HCT116 (cell line): ENCODE data around the gene MNAT1. TPM values are rescaled to one million over a fixed set of nuclear protein-coding genes. Genes with fewer than 3 reads are reported as not detected.

Experiments
- ATAC-seq: fragments of 200-7000 bp; cut with Tn5 transposase; 2 replicates; pipeline ENCODE4 v1.9.1; 2020; ENCODE audit warnings: mild to moderate bottlenecking, moderate library complexity
- BruUV-seq: library from RNA; stranded (reverse); fragments of 400-500 nt; replicated peaks from 2 replicates; lab custom pipeline; 2021; lab: Mats Ljungman, UMichigan
- CTCF ChIA-PET: fragments of 300-600 bp; sonication (Branson Sonifier 250); formaldehyde crosslinking; loops from one replicate; lab custom pipeline; 2021; ENCODE audit warnings: antibody characterized with exemption; lab: Charles Lee
- POLR2A ChIA-PET: fragments of 300-600, 350-600 bp; sonication (Branson Sonifier 250); formaldehyde crosslinking; loops from one replicate; lab custom pipeline; 2021; ENCODE audit warnings: antibody characterized with exemption; lab: Charles Lee
- RAD21 ChIA-PET, 2 experiments: fragments of 300-600 bp; sonication (Branson Sonifier 250); formaldehyde crosslinking; loops; one replicate each; lab custom pipeline; 2023; ENCODE audit warnings: low total read pairs in 2 of 2; ENCODE audit not compliant: uncharacterized antibody in 2 of 2, unreplicated experiment in 2 of 2, low non-redundant PET in 1 of 2; lab: Charles Lee
- DNase-seq: peaks from one replicate; pipeline ENCODE4 v3.0.0-alpha.2; 2010; ENCODE audit warnings: low read depth, low spot score
- H2AFZ ChIP-seq: fragments of 200-600 bp; shearing (Covaris generic), sonication (generic); 2 replicates; pipeline ENCODE4 v1.6.1; 2017; ENCODE audit warnings: low read depth, mixed run types, mixed read lengths, antibody characterized with exemption, low read length; ENCODE audit not compliant: poor library complexity, severe bottlenecking
- H3K27ac ChIP-seq: 2 replicates; pipeline ENCODE4 v1.5.1; 2012; ENCODE audit warnings: low read depth, low read length
- H3K27me3 ChIP-seq: fragments of 200-600 bp; sonication (generic); 2 replicates; pipeline ENCODE4 v1.6.1; 2016; ENCODE audit warnings: mixed run types, low read length, mixed read lengths; ENCODE audit not compliant: insufficient read depth
- H3K36me3 ChIP-seq, 2 experiments: fragments of 200-500 bp in 1 of 2; fragments of 200-600 bp in 1 of 2; sonication (Bioruptor generic) in 1 of 2; sonication (generic) in 1 of 2; 2 replicates each; pipeline versions ENCODE4 v1.5.1 to v1.6.1; 2014 to 2016; ENCODE audit warnings: low read length in 2 of 2, inconsistent platforms in 1 of 2, mixed read lengths in 1 of 2, mixed run types in 1 of 2; ENCODE audit not compliant: insufficient read depth in 2 of 2, control insufficient read depth in 1 of 2
- H3K4me1 ChIP-seq, 2 experiments: fragments of 200-600 bp in 1 of 2; sonication (generic) in 1 of 2; 2 replicates each; pipeline versions ENCODE4 v1.5.1 to v1.6.1; 2012 to 2017; ENCODE audit warnings: low read length in 2 of 2, inconsistent platforms in 1 of 2, mild to moderate bottlenecking in 1 of 2, mixed read lengths in 1 of 2, mixed run types in 1 of 2, moderate library complexity in 1 of 2; ENCODE audit not compliant: insufficient read depth in 2 of 2, control insufficient read depth in 1 of 2
- H3K4me2 ChIP-seq: fragments of 200-600 bp; sonication (generic); 2 replicates; pipeline ENCODE4 v1.6.1; 2017; ENCODE audit warnings: mixed run types, low read length, mixed read lengths
- H3K4me3 ChIP-seq, 2 experiments: fragments of 200-600 bp in 1 of 2; sonication (generic) in 1 of 2; replicated peaks in 1 of 2; 2 replicates each; pipeline ENCODE4 v1.5.1; 2011 to 2016; ENCODE audit warnings: low read length in 2 of 2, control low read depth in 1 of 2, low read depth in 1 of 2, mild to moderate bottlenecking in 1 of 2, mixed read lengths in 1 of 2, mixed run types in 1 of 2
- H3K79me2 ChIP-seq: fragments of 200-600 bp; sonication (generic); 2 replicates; pipeline ENCODE4 v1.6.1; 2017; ENCODE audit warnings: mild to moderate bottlenecking, mixed run types, low read length, moderate library complexity, mixed read lengths; ENCODE audit not compliant: insufficient read depth
- H3K9ac ChIP-seq: fragments of 200-600 bp; sonication (generic); 2 replicates; pipeline ENCODE4 v1.6.1; 2016; ENCODE audit warnings: low read length, mixed read lengths
- H3K9me2 ChIP-seq: fragments of 200-600 bp; sonication (generic), shearing (Covaris generic); 2 replicates; pipeline ENCODE4 v1.6.1; 2017; ENCODE audit warnings: mixed run types, mild to moderate bottlenecking, moderate library complexity; ENCODE audit not compliant: insufficient read depth
- H3K9me3 ChIP-seq, 2 experiments: fragments of 200-500 bp in 1 of 2; fragments of 200-600 bp in 1 of 2; sonication (Bioruptor generic) in 1 of 2; sonication (generic) in 1 of 2; 2 replicates each; pipeline ENCODE4 v1.6.1; 2014 to 2017; ENCODE audit warnings: low read length in 2 of 2, mixed read lengths in 2 of 2, inconsistent platforms in 1 of 2, low read depth in 1 of 2, mild to moderate bottlenecking in 1 of 2, mixed run types in 1 of 2, moderate library complexity in 1 of 2; ENCODE audit not compliant: control insufficient read depth in 1 of 2, insufficient read depth in 1 of 2
- H4K20me1 ChIP-seq: fragments of 200-600 bp; sonication (generic), shearing (Covaris generic); 2 replicates; pipeline ENCODE4 v1.6.1; 2017; ENCODE audit warnings: mixed run types, mild to moderate bottlenecking, moderate library complexity; ENCODE audit not compliant: insufficient read depth
- CBX3 ChIP-seq: IDR thresholded peaks from 2 replicates; pipeline ENCODE4 v1.6.1; 2012; ENCODE audit warnings: low read depth
- CEBPB ChIP-seq: IDR thresholded peaks from 2 replicates; pipeline ENCODE4 v1.6.1; 2012; ENCODE audit warnings: low read depth
- EGR1 ChIP-seq: IDR thresholded peaks from 2 replicates; pipeline ENCODE4 v1.6.1; 2012; ENCODE audit warnings: low read depth
- EZH2phosphoT487 ChIP-seq: fragments of 200-600 bp; IDR thresholded peaks from 2 replicates; pipeline ENCODE4 v1.6.1; 2018; ENCODE audit warnings: antibody characterized with exemption, borderline replicate concordance
- FOSL1 ChIP-seq: IDR thresholded peaks from 2 replicates; pipeline ENCODE4 v1.6.1; 2012; ENCODE audit warnings: low read depth
- JUND ChIP-seq: IDR thresholded peaks from 2 replicates; pipeline ENCODE4 v1.6.1; 2012
- POLR2A ChIP-seq: IDR thresholded peaks from 2 replicates; pipeline ENCODE4 v1.7.0; 2011; ENCODE audit warnings: borderline replicate concordance; ENCODE audit not compliant: insufficient read depth, insufficient read length; ENCODE audit errors: extremely low read depth
- RAD21 ChIP-seq: IDR thresholded peaks from 2 replicates; pipeline ENCODE4 v1.6.1; 2012; ENCODE audit warnings: low read depth, mild to moderate bottlenecking
- SP1 ChIP-seq: IDR thresholded peaks from 2 replicates; pipeline ENCODE4 v1.6.1; 2012; ENCODE audit warnings: low read depth
- SRF ChIP-seq: IDR thresholded peaks from 2 replicates; pipeline ENCODE4 v1.6.1; 2012; ENCODE audit warnings: low read depth
- YY1 ChIP-seq: IDR thresholded peaks from 2 replicates; pipeline ENCODE4 v1.6.1; 2011; ENCODE audit warnings: low read length, low read depth, moderate library complexity, mild to moderate bottlenecking; ENCODE audit not compliant: insufficient replicate concordance; ENCODE audit errors: extremely low read depth
- ZNF274 ChIP-seq: fragments of 200-500 bp; sonication (Bioruptor generic); IDR thresholded peaks from 2 replicates; pipeline ENCODE4 v1.6.1; 2014; ENCODE audit warnings: mild to moderate bottlenecking, low read depth, low read length, inconsistent platforms
- intact Hi-C: fragments of 100-400 bp; cut with micrococcal nuclease; formaldehyde crosslinking; loops from 2 replicates; pipeline ENCODE4 v1.10.0; 2022
- total RNA-seq: library from RNA; stranded (reverse); gene quantifications from one replicate; pipeline ENCODE4 v1.2.1, GENCODE V29; 2021; ENCODE audit not compliant: unreplicated experiment
- TF ChIP-seq, protein P1 (sequence below): IDR thresholded peaks from 2 replicates; pipeline ENCODE4 v1.6.1; 2012
- TF ChIP-seq, protein P2 (sequence below): IDR thresholded peaks from 2 replicates; pipeline ENCODE4 v1.6.1; 2012
- TF ChIP-seq, protein P3 (sequence below): IDR thresholded peaks from 2 replicates; pipeline ENCODE4 v1.6.1; 2011; ENCODE audit warnings: mild to moderate bottlenecking, low read length, moderate library complexity; ENCODE audit not compliant: insufficient replicate concordance; ENCODE audit errors: extremely low read depth

Gene MNAT1
- total RNA-seq, 1 experiment from 2014 or later, result 49.3 TPM

DNA sequence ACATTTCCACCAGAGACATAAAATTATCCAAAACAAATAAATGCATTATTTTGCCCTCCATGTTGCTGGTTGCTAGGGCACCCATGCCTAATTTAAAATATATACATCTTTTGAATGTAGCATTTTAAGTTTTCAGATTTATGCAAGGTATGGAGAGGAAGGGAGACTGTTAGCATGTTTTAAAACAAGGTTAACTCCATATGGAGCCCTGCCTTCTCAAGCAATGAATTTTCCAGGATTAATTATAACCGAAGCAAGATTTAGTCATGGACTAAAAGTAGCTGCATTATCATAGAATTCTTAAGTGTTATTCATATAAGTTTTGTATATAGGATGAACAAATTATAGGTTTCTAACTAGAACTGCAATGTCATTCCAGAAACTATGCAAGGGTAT, 209.1 kb downstream of the MNAT1 start:
- H3K9ac ChIP-seq, result no peak overlapping the region
- POLR2A ChIA-PET, result no interaction called here
- CTCF ChIA-PET, result no interaction called here

DNA sequence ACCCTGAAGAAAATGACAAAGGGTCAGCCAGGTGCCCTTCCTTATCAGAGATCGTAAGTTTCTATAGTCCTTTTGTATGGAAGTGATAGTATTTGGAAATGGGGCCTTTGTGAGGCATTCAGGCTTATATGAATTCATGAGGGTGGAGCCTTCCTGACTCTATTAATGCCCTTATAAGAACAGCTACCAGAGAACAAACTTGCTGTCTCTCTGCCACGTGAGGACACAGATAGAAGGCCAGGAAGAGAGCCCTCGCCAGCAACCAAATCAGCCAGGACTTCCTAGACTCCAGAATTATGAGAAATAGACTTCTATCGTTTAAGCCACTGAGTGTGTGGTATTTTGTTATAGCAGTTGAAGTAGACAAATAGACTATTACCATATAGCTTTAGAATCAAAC, 209.6 kb downstream of the MNAT1 start:
- no peaks in the 10 kb centered on the region for H3K79me2 ChIP-seq
- DNase-seq (no peak), ATAC-seq (no peak)
- no peak overlapping the region for H3K27ac ChIP-seq
- no peak overlapping the region for H3K4me3 ChIP-seq
- no peaks in the 10 kb centered on the region for H3K9me3 ChIP-seq
- no peaks in the 10 kb centered on the region for H3K9me2 ChIP-seq
- ChIA-PET POLR2A (no interaction called here), RAD21 (no interaction called here), CTCF (no interaction called here)
- H4K20me1 ChIP-seq, result no peaks in the 10 kb centered on the region
- no peaks in the 10 kb centered on the region for H3K27me3 ChIP-seq
- no peaks in the 10 kb centered on the region for H3K4me1 ChIP-seq
- TF ChIP-seq EGR1 (no peak), SP1 (no peak), CBX3 (no peak), POLR2A (no peak), ZNF274 (no peak), RAD21 (no peak), CEBPB (no peak), YY1 (no peak)
- TF ChIP-seq, protein P1, sequence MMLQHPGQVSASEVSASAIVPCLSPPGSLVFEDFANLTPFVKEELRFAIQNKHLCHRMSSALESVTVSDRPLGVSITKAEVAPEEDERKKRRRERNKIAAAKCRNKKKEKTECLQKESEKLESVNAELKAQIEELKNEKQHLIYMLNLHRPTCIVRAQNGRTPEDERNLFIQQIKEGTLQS, result no peak
- TF ChIP-seq, protein P2, sequence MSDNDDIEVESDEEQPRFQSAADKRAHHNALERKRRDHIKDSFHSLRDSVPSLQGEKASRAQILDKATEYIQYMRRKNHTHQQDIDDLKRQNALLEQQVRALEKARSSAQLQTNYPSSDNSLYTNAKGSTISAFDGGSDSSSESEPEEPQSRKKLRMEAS, result no peak
- H3K9ac ChIP-seq, result no peak overlapping the region
- intact Hi-C loops, result no loop called here
- no peak overlapping the region for H2AFZ ChIP-seq
- H3K36me3 ChIP-seq, result no peaks in the 10 kb centered on the region
- no TSS peak for BruUV-seq
- H3K4me2 ChIP-seq, result no peak overlapping the region

More for the DNA sequence above, 209.1 kb downstream of the MNAT1 start:
- H3K36me3 ChIP-seq, result no peaks in the 10 kb centered on the region
- H3K79me2 ChIP-seq, result no peaks in the 10 kb centered on the region
- ATAC-seq, result no peak
- no peaks in the 10 kb centered on the region for H3K27me3 ChIP-seq
- intact Hi-C loops, result no loop called here
- no peak overlapping the region for H2AFZ ChIP-seq
- no peak overlapping the region for H3K4me2 ChIP-seq
- H4K20me1 ChIP-seq, result no peaks in the 10 kb centered on the region
- no peaks in the 10 kb centered on the region for H3K9me3 ChIP-seq
- TF ChIP-seq SRF (no peak), JUND (no peak), YY1 (no peak), POLR2A (no peak), EZH2phosphoT487 (no peak), RAD21 (no peak), FOSL1 (no peak)
- TF ChIP-seq, protein P3, sequence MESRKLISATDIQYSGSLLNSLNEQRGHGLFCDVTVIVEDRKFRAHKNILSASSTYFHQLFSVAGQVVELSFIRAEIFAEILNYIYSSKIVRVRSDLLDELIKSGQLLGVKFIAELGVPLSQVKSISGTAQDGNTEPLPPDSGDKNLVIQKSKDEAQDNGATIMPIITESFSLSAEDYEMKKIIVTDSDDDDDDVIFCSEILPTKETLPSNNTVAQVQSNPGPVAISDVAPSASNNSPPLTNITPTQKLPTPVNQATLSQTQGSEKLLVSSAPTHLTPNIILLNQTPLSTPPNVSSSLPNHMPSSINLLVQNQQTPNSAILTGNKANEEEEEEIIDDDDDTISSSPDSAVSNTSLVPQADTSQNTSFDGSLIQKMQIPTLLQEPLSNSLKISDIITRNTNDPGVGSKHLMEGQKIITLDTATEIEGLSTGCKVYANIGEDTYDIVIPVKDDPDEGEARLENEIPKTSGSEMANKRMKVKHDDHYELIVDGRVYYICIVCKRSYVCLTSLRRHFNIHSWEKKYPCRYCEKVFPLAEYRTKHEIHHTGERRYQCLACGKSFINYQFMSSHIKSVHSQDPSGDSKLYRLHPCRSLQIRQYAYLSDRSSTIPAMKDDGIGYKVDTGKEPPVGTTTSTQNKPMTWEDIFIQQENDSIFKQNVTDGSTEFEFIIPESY, result no peak
- TF ChIP-seq, protein P1, result no peak
- TF ChIP-seq, all 23 proteins: peak for 0
- Histone ChIP-seq H3K27ac (no peak overlapping the region), H3K4me1 (no peaks in the 10 kb centered on the region), H3K4me3 (no peak overlapping the region), H3K9me2 (no peaks in the 10 kb centered on the region)
- RAD21 ChIA-PET, result no interaction called here
- BruUV-seq, result no TSS peak
- no peak for DNase-seq
